ENCODE data around the gene CLEC4C.
"Not testable (repeated sequence)": the region's sequence is repeated elsewhere in the genome, so short reads cannot be mapped to it uniquely, and the experiment has no call there.

The CLEC4C gene, protein sequence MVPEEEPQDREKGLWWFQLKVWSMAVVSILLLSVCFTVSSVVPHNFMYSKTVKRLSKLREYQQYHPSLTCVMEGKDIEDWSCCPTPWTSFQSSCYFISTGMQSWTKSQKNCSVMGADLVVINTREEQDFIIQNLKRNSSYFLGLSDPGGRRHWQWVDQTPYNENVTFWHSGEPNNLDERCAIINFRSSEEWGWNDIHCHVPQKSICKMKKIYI

GRCh38 chr12:7747246-7747645 is at the start of gene CLEC4C:
TSS of gene CLEC4C (minus strand) at chr12:7747375. CDS start at chr12:7747348, 27 bp downstream.
- in situ Hi-C loops (cut with MboI; ENCODE audit: low pct_unique_long_range_greater_than_20kb, low sequenced_read_pairs), result no loop called here
- no peak for DNase-seq

- no peak for DNase-seq
- in situ Hi-C loops (cut with MboI; ENCODE audit: low pct_unique_long_range_greater_than_20kb, low sequenced_read_pairs), result no loop called here
Observed at GRCh38 chr12:7793211-7793610, 46.0 kb upstream of the CLEC4C start.

DNA sequence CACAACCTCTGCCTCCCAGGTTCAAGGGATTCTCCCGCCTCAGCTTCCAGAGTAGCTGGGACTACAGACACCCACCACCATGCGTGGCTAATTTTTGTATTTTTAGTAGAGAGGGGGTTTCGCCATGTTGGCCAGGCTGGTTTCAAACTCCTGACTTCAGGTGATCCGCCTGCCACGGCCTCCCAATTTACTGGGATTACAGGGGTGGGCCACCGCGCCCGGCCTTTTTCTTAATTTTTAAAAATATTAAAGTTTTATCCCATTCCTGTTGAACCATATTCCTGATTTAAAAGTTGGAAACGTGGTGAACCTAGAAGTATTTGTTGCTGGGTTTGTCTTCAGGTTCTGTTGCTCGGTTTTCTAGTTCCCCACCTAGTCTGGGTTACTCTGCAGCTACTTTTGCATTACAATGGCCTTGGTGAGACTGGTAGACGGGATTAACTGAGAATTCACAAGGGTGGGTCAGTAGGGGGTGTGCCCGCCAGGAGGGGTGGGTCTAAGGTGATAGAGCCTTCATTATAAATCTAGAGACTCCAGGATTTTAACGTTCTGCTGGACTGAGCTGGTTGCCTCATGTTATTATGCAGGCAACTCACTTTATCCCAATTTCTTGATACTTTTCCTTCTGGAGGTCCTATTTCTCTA is 41.8 kb upstream of the CLEC4C start, which contains the start of gene NANOG:
NANOG (plus strand) TSS at position 519 of the 645 bp plus-strand sequence. CDS start 213 bp downstream, outside the sequence.
- in situ Hi-C loops (cut with MboI; ENCODE audit: low pct_unique_long_range_greater_than_20kb, low sequenced_read_pairs); DNase-seq: not testable (repeated sequence)

- no peak for DNase-seq
- in situ Hi-C loops (cut with MboI; ENCODE audit: low pct_unique_long_range_greater_than_20kb, low sequenced_read_pairs), result no loop called here
Observed at GRCh38 chr12:7788294-7788660, 41.1 kb upstream of the CLEC4C start.

DNA sequence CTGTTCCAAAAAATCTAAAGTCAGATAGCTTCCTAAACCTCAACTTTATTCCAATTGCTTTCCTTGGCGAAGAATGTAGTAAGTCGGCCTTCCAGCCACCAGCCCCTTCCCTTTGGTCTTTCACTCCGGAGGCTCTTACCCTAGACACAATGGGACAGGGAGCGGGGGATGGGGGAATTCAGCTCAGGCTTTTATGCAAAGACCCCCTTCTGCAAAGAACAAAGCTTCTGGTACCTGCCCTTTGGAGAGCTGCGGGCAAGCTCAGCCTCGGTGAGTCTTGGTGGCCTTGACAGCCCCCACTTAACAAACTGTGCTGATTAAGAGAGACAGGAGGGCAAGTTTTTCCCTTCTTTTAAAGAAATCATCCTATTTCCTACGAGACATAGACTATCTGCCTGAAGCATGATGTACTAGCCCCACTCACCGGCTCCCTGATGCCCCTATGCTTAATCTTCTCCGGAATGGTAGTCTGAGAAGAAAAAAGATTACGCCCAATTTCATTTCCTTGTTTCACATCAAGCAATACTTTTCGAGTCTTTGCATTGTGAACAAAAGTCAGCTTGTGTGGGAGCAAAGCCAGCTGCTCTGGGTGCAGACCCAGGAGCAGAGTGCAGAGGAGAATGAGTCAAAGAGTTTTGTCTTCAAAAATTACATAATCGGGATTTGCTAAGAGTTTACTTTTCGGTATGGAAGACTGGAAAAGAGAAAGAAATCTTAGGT is 40.6 kb upstream of the CLEC4C start:
- no peak for DNase-seq
- in situ Hi-C loops (cut with MboI; ENCODE audit: low pct_unique_long_range_greater_than_20kb, low sequenced_read_pairs), result no loop called here

- in situ Hi-C loops (cut with MboI; ENCODE audit: low pct_unique_long_range_greater_than_20kb, low sequenced_read_pairs), result no loop called here
- DNase-seq, result peak; percentile 12
Observed at GRCh38 chr12:7784701-7785100, 37.5 kb upstream of the CLEC4C start.

DNA sequence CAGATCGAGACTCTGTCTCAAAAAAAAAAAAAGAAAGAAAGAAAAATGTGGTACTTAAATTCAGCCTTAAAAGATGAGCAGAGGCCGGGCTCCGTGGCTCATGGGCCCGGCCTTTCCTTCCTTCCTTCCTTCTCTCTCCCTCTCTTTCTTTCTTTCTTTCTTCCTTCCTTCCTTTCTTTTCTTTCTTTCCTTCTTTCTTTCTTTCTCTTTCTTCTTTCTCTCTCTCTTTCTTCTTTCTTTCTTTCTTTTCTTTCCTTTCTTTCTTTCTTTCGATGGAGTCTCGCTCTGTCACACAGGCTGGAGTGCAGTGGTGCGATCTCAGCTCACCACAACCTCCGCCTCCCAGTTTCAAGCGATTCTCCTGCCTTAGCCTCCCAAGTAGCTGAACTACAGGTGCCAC is 36.3 kb upstream of the CLEC4C start:
- in situ Hi-C loops (cut with MboI; ENCODE audit: low pct_unique_long_range_greater_than_20kb, low sequenced_read_pairs); DNase-seq: not testable (repeated sequence)

DNA sequence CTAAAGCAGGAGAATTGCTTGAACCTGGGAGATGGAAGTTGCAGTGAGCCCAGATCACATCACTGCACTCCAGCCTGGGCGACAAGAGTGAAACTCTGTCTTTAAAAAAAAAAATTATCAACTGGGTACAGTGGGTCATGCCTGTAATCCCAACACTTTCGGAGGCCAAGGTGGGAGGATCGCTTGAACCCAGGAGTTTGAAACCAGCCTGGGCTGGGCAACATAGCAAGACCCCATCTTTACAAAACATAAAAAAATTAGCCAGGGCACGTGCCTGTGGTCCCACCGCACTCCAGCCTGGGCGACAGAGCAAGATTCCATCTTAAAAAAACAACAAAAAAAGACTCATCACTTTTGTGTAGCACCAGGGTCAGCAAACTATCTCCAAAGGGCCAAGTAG is 34.9 kb upstream of the CLEC4C start:
- DNase-seq, result no peak
- in situ Hi-C loops (cut with MboI; ENCODE audit: low pct_unique_long_range_greater_than_20kb, low sequenced_read_pairs), result no loop called here

DNA sequence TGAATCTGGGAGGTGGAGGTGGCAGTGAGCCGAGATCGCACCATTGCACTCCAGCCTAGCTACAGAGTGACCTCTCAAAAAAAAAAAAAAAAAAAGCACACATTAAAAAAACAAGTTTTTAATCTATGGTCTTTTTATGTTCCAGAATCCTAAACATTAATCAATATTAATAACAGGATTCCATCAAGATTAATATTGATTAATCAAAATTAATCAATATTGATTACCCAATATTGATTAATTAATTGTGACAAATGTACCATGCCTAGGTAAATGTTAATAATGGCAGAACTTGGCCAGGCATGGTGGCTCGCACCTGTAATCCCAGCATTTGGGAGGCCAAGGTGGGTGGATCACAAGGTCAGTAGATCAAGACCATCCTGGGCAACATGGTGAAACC is 34.1 kb upstream of the CLEC4C start:
- DNase-seq, result no peak
- in situ Hi-C loops (cut with MboI; ENCODE audit: low pct_unique_long_range_greater_than_20kb, low sequenced_read_pairs), result no loop called here

DNA sequence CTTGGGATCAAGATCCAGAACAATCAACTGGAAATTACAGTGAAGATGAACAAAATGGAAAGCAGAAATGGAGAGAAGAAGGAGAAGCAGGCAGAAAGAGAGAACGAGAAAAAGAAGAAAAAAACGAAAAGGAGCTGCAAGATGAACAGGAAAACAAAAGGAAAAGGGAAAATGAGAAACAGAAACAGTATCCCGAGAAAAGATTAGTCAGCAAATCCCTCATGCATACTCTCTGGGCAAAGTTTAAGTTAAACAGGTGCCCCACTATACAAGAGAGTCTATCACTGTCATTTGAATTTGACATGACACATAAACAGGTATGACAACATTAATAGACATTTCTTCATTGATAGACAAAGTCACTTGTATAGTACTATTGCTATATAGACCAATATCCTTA is 22.8 kb upstream of the CLEC4C start:
- in situ Hi-C loops (cut with MboI; ENCODE audit: low pct_unique_long_range_greater_than_20kb, low sequenced_read_pairs), result no loop called here
- no peak for DNase-seq

- in situ Hi-C loops (cut with MboI; ENCODE audit: low pct_unique_long_range_greater_than_20kb, low sequenced_read_pairs), result no loop called here
- no peak for DNase-seq
Observed at GRCh38 chr12:7758766-7759140, 11.6 kb upstream of the CLEC4C start.

DNA sequence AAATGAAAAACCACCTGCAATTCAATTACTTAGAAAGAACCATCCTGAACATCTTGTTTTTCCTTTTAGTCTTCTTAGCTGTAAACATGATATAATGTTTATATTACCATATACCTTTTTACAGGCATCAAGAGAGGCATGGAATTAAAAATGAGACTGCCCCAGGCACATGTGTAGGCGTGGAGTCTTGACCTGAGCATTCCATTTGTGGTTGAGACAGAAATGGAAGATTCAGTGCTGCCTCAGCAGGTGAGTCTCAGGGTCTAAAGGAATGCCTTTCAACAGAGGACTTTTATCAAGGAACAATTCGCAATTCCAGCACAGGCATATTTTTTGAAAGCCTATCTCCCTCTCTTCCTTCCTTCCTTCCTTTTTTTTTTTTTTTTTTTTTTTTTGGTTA is 9.8 kb upstream of the CLEC4C start:
- in situ Hi-C loops (cut with MboI; ENCODE audit: low pct_unique_long_range_greater_than_20kb, low sequenced_read_pairs), result no loop called here
- no peak for DNase-seq

DNA sequence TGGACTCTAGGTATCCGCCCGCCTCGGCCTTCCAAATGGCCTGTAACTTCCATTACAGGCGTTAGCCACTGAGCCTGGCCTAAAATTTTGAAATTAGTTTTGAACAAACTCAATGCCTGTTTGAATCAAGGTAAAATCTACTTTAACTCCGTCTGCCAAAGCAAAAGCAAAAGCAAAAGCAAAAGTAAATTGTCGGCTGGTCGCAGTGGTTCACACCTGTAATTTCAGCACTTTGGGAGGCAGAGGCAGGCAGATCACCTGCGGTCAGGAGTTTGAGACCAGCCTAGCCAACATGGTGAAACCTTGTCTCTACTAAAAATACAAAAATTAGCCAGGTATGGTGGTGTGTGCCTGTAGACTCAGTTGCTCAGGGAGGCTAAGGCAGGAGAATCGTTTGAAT is 8.5 kb upstream of the CLEC4C start:
- in situ Hi-C loops (cut with MboI; ENCODE audit: low pct_unique_long_range_greater_than_20kb, low sequenced_read_pairs); DNase-seq: not testable (repeated sequence)

DNA sequence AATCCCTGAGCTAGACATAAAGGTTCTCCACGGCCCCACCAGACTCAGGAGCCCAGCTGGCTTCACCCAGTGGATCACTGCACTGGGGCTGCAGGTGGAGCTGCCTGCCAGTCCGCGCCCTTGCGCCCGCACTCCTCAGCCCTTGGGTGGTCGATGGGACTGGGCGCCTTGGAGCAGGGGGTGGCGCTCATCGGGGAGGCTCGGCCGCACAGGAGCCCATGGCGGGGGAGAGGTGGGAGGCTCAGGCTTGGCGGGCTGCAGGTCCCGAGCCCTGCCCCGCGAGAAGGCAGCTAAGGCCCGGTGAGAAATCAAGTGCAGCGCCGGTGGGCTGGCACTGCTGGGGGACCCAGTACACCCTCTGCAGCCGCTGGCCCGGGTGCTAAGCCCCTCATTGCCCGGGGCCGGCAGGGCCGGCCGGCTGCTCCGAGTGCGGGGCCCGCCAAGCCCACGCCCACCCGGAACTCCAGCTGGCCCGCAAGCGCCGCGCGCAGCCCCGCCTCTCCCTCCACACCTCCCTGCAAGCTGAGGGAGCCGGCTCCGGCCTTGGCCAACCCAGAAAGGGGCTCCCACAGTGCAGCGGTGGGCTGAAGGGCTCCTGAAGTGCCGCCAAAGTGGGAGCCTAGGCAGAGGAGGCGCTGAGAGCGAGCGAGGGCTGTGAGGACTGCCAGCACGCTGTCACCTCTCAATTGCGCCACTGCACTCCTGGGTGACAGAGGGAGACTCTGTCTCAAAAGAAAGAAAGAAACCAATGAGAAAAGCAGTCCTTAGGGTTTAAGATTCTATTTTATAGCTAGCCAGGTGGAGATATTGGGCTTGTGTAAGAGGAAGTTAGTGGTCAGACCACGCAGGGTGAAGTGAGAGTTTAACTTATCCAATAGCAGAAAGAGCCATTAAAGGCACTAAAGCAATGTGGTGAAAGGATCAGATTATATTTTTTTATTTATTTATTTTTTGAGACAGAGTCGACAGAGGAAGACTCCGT is 5.1 kb upstream of the CLEC4C start:
- in situ Hi-C loops (cut with MboI; ENCODE audit: low pct_unique_long_range_greater_than_20kb, low sequenced_read_pairs), result not testable (repeated sequence)

GRCh38 chr12:7751394-7751793 is 4.2 kb upstream of the CLEC4C start:
- DNase-seq, result no peak
- in situ Hi-C loops (cut with MboI; ENCODE audit: low pct_unique_long_range_greater_than_20kb, low sequenced_read_pairs), result no loop called here

More for the DNA sequence above, 5.1 kb upstream of the CLEC4C start:
- peak; percentile 55 for DNase-seq

DNA sequence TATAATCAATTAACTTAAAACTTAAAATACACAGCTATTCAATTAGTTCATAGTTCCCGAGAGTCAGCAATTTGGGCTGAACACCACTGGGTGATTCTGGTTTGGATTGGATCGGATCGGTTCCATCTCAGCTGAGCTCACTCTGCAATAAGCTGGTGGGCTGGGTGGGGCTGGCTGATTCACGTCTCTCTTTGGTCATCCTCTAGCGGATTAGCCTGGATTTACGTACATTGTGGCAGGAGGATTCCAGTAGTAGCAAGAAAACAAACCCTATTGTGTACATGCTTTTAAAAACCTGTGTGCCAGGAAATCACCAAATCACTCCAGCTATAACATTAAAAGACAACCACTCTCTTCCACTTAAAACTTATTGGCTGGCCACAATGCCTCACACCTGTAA is 3.2 kb upstream of the CLEC4C start:
- in situ Hi-C loops (cut with MboI; ENCODE audit: low pct_unique_long_range_greater_than_20kb, low sequenced_read_pairs), result no loop called here
- DNase-seq, result no peak

DNA sequence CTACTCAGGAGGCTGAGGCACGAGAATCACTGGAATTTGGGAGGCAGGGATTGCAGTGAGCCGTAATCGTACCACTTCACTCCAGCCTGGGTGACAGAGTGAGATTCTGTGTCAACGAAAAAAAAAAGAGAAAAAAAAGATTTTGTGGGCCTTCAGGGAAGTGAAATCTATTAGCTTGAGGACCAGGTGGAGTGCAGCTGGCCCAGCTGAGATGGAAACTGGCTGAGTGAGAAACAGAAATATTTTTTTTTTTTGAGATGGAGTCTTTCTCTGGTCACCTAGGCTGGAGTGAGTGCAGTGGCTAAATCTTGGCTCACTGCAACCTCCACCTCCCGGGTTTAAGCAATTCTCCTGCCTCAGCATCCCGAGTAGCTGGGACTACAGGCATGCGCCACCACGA is 2.3 kb upstream of the CLEC4C start:
- in situ Hi-C loops (cut with MboI; ENCODE audit: low pct_unique_long_range_greater_than_20kb, low sequenced_read_pairs), result no loop called here
- DNase-seq, result no peak

- no peak for DNase-seq
- in situ Hi-C loops (cut with MboI; ENCODE audit: low pct_unique_long_range_greater_than_20kb, low sequenced_read_pairs), result no loop called here
Observed at GRCh38 chr12:7748852-7749251, 1.7 kb upstream of the CLEC4C start.

DNA sequence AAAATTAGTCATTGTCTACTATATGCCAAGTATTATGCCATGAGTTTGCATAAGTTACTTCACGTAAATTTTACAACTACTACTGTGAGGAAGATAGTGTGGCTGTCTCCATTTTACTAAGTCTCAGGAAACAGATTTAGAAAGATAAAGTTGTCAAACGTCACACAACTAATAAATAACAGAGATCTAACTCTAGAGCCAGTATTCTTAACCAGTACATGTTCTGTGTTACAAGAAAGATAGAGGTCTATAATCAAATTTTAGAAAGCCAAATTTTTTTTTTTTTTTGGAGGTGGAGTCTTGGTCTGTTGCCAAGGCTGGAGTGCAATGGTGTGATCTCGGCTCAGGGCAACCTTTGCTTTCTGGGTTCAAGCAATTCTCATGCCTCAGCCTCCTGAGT is 14.2 kb downstream of the CLEC4C start:
- in situ Hi-C loops (cut with MboI; ENCODE audit: low pct_unique_long_range_greater_than_20kb, low sequenced_read_pairs), result no loop called here
- no peak for DNase-seq
